ENCODE data around the gene TRIM3. TPM values are rescaled to one million over a fixed set of nuclear protein-coding genes. Genes with fewer than 3 reads are reported as not detected.

Gene TRIM3
- total and polyA plus RNA-seq, 2 of the 8 experiments (the other 6 are each of a cell fraction or from before 2014, with no cell fraction given), result 10.7 to 14.3 TPM

DNA sequence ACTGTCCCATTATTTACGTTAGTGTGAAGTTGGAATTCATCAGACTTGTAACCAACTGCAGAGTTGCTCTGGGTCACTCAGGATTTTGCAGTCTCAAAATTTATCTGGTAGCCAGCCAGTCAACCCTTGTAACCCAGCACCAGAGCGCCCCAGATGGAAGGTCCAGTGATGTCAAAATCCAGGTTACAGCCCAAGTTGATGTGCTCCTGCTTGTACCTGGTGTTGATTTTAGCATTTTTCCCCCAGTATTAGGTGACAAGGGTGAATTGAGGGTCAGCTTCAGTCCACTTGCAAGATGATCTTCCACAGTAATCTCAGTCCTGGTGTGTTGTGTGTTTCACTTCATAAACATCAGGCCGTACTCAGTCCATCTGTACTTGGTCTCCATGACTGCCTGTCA is 15.1 kb upstream of the TRIM3 start (continued):
- no peak for TF ChIP-seq SP2 (IDR thresholded peaks at IDR 0.05; ENCODE audit: low read length)

Data from H1 (cell line).